Stimulated activated CD4-positive, alpha-beta T cell treated with anti-CD3 and anti-CD28 coated beads, Interleukin-15, amount 100 ng/mL, for 24 hours (primary cell): ENCODE measurements around the gene PRF1.
"Not testable (repeated sequence)": the region's sequence is repeated elsewhere in the genome, so short reads cannot be mapped to it uniquely, and the experiment has no call there.

Source experiments
- DNase-seq: peaks from one replicate; pipeline ENCODE4 v3.0.0-alpha.2; 2020

The PRF1 gene

GRCh38 chr10:70592746-70593512, 9.6 kb downstream of the PRF1 start:
- no peak for DNase-seq

DNA sequence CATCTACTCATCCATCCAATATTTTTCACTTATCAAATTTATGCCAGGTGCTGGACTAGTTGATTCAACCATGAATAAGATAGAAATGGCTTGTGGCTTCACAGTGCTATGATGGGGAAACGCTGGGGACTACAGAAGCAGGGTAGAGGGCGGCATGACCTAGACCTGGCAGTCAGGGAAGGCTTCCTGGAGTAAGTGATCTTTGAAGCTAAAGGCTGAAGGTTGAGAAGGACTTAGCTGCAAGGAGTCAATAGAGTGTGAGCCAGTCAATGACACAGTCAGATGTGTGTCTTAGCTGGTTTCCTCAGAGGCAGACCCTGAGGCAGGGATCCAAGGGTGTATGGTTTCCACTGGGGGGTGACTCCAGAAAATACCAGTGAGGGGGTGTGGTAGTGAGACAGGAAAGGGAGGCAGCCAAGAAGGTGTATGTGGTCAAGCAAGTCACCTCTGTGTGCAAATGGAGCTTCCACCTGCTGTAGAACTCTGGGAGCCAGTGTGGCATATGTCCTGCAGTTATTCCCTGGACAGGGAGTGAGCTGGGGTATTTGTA, 10.3 kb downstream of the PRF1 start:
- DNase-seq: no peak

DNA sequence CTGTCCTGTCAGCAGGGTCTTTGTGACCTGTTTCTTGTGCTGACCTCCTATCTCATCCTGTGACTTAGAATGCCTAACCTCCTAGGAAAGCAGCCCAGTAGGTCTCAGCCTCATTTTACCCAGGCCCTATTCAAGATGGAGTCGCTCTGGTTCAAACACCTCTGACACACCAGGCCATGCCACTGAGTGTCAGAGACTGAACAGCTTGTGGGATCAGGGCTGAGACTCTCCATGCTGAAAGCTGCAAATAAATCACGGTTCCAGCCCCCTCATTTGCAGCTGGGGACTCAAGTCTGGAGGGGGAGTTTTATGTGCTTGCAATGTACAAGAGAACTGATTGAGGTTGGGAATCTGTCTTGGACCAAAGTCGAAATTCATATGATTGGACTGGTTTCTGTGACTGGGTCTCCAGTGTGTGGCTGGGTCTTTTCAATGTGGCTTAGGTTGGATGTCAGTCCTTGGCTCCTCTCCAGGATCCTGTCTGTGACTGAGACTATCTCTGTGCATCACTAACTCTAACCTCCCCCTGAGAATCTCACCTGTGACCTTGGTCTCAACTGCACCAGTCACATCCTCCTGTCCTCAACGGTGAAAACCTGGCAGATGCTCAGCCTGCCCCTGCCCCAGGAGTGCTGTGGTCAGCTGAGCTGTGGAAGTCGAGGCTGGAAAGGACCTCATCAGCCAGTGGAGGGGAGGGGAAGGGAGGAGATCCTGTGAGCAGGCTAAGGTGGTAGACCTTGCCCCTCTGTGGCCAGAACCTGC, 11.7 kb downstream of the PRF1 start:
- DNase-seq: no peak

DNA sequence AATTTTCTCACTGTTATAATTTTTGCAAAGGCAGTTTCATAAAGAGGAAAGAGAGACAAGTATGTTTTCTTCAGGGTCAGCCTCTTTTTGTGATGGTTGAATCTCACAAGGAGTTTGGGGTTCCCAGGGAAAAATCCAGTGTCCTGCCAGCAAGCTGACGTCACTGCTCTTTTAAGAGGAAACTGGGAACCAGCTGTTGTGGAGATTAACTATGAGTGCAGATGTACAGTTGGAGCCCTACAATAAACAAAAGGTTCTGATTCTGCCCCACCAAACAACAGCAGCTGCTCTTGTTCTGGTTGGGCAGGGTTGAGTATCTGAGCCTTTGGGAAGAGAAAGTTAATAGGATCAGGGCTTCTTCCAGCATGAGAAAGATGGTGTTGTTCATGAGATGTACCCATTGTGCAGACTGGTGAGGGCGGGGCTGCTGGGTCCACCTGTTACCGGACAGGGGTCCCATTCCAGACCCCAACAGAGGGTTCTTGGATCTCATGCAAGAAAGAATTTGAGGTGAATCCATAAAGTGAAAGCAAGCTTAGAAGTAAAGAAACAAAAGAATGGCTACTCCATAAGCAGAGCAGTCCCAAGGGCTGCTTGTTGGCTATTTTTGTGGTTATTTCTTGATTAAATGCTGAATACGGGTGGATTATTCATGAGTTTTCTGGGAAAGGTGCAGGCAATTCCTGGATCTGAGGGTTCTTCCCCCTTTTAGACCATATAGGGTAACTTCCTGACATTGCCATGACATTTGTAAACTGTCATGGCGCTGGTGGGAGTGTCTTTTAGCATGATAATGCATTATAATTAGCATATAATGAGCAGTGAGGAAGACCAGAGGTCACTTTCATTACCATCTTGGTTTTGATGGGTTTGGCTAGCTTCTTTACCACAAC, 12.5 kb downstream of the PRF1 start:
- no peak for DNase-seq

DNA sequence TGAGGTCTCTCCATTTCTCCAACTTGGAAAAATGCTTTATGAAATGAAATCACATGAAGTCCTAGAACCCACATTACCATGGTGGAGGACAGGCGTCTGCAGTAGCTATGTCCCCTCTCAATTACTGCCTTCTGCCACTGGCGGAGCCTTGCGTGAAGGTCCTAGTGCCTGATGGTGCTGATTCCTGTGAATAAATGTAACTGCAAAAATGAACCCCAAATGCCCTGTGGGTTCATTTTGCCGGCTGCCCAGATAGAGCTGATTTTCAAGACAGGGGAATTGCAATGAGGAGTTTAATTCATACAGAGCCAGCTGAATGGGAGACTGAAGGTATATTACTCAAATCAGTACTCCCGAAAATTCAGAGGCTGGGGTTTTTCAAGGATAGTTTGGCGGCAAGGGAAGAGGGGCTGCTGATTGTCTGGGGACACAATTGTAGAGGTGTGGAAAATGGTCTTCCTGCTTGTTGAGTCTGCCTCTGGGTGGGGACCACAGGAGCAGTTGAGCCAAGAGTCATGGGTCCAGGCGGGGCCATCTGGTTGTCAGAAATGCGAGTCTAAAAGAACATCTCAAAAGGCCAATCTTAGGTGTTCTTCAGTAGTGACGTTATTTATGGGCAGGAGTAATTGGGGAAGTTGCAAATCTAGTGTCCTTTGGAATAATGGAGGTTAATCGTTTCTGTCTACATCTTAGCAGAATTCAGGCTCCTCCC, 13.5 kb downstream of the PRF1 start:
- DNase-seq: no peak

- DNase-seq: no peak
Observed at GRCh38 chr10:70588255-70588654, 14.3 kb downstream of the PRF1 start.

- no peak for DNase-seq
Observed at GRCh38 chr10:70587045-70587658, 15.4 kb downstream of the PRF1 start.

- DNase-seq: no peak
Observed at GRCh38 chr10:70586348-70586930, 16.1 kb downstream of the PRF1 start.

DNA sequence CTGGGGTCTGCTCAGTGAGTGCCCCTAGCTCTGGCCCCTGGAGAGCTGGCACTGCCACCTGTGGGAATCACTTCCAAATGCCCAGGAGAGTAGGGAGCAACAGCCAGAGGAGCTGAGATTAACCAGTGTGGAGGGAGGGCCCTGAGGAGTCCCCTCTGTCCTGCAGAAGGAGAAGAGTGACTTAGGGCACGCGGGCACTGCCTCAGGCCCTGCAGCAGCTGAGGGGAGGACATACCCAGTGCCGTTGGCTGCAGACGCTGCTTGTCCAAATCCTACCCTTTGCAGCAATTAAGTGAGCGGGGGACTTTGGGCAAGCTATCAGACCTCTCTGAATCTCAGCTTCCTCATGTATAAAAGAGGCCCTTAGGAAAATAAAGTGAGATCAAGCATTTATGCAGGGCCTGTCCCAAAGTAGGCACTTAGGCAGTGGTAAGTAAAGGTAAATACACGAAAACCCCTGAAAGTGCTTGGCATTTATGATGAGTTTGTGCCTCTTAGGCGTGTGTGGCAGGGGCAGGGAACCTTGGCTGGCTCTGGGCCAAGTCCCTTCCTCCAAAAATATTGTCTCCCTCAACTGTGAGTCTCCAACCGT, 16.9 kb downstream of the PRF1 start:
- no peak for DNase-seq

GRCh38 chr10:70584909-70585544, 17.5 kb downstream of the PRF1 start:
- no peak for DNase-seq

- no peak for DNase-seq
Observed at GRCh38 chr10:70584366-70584765, 18.2 kb downstream of the PRF1 start.

DNA sequence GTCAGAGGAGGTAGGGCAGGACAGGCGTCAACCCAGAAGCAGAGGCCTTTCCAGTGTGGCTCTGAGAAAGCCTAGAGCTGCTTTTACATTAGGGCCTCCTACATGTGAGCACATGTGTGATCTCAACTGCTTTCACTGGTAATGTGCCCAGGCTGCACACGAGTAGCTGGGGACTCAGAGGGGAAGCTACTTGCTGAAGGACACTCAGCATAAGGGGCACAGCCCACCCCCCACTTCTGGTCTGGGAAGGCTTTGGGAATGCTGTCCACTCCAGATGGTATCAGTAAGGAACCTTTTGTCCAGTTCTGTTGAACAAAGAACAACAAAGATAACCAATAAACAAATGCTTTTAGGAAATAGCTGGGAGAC, 18.9 kb downstream of the PRF1 start:
- no peak for DNase-seq

DNA sequence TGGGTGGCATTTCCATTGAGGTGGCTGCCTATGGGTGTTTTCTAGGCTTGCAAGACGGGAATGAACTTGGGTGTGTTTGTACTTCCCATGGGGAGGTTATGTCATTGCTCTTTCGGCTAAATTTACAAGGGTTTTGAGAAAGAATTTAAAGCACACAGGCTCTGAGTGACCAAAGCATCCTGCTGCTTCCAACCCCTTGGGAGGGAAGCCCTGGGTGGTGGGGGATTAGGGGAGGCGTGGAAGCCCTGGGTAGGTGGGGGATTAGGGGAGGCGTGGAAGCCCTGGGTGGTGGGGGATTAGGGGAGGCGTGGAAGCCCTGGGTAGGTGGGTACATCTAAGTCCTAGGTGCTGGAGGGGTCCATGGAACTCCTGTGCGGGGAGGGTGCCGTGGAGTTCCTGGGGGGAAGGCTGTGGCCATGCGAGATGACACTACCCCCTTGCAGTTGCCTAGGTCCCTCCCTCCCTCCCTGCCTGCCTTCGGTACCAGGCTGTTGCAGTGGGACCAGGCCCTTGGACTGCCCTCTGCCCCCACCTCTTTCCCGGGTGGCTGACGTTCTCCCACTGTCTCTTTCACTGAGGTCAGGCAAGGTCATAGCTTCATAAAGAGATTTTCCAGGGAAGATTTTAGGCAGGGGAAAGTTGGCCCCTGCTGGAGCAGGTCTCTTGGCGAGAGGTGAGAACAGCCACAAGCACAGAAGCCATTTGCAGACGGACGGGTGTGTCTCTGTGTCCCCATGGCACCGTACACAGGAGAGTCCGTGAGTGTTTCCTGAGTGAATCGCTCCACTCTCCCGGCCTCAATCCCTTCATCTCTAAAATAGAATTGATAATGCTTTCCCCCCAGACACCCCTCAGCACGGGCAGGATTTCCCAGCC, 19.5 kb downstream of the PRF1 start:
- no peak for DNase-seq

DNA sequence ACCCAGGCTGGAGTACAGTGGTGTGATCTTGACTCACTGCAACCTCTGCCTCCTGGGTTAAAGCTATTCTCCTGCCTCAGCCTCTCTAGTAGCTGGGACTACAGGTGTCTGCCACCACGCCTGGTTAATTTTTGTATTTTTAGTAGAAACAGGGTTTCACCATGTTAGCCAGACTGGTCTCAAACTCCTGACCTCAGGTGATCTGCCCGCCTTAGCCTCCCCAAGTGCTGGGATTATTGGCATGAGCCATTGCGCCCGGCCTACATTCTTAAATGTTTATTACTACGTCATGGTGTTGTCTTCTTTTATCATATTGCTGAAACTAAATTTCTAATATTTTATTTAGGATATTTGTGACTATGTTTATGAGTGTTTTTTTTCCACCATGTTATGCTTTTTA, 21.4 kb downstream of the PRF1 start:
- DNase-seq: not testable (repeated sequence)

- DNase-seq: no peak
Observed at GRCh38 chr10:70579234-70580002, 23.1 kb downstream of the PRF1 start.

DNA sequence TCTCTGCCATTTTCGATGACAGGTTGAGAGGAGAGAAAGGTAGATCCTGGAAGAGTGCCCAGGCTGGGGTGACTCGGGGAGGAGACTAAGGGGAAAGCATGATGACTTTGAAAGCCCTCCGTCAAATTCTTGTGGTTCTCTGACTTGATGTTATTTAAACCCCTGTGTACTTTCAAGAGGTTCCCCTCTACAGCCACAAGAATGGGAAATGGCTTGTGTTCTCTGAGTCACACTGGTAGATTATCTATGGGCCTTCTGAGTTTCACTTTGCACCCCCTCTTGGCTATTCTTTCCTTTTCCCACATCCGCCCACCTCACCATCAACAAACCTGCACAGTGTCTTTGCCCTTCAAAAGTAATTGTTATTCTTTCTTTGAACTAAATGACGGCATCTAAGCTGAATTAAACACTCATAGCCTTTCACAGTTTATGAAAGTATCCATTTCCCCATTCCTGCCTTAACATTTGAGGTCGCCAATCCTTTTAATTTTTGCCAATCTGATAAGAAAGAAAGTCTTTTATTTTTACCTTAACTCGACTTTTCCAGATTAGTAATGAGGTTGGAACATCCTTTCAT, 24.1 kb downstream of the PRF1 start:
- peak; percentile 85 for DNase-seq

GRCh38 chr10:70576803-70577517, 25.6 kb downstream of the PRF1 start:
- DNase-seq: peak; percentile 23
